ENCODE data around the gene FBRSL1.

FBRSL1 gene

DNA sequence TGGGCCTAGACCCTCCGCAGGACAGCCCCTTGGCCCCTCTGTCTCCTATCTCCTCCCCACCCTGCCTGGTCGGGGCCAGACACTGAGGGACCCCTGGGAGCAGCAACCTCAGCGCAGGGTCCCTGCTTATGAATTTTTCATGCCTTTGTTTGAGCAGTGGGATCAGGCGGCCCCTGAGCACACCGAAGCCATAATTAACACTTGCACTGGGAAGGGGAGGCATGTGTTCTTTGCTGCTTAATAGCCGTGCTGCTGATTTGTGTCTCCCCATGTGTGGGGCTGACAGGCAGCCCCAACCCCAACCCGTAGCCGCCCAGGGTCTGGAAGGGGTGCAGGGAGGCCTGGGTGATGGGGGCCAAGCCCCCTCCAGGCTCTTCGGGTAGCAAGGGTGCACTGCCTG is 52.7 kb downstream of the FBRSL1 start:
- no peak for DNase-seq (ENCODE audit: low spot score)

DNA sequence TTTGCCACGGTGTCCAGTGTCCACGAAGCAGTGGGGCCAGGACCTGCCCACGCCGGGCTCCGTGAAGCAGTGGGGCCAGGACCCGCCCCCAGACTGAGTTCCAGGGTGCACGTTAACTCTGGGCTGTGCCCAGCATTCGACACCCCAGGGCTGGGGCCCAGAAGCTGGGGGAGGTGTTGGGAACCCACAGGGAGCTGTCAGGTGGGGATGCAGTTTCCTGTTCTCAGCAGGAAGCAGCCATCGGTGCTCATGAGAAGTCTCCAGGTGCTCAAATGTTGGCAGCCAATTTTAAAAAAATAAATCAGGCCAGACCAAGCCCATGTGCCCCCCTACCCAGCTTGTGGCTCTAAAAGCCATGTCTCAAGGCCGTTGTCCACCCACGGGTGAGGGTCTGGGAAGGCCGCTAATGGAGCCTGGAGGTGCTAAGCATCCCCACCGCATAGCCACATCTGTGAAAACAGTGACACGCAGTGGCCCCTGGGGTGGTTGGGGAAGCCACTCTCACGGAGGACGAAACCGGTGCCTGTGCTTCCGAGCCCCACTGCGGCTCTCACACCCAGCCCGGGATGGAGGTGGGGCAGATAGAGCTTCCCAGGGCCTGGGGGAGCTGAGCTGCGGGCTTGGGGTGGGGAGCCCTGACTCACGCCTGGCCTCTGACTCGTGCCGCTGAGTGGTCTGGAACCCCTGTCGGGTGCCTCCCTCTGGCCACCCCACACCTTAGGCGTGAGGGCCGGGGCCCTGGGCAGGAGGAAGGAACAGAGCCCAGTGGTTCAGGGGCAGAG is 53.5 kb downstream of the FBRSL1 start:
- DNase-seq (ENCODE audit: low spot score): no peak

GRCh38 chr12:132544080-132544397 is 54.1 kb downstream of the FBRSL1 start:
- no peak for DNase-seq (ENCODE audit: low spot score)

- no peak for DNase-seq (ENCODE audit: low spot score)
Measured at GRCh38 chr12:132544498-132544897, 54.5 kb downstream of the FBRSL1 start.

- DNase-seq (ENCODE audit: low spot score): no peak
Measured at GRCh38 chr12:132545164-132545953, 55.4 kb downstream of the FBRSL1 start.

DNA sequence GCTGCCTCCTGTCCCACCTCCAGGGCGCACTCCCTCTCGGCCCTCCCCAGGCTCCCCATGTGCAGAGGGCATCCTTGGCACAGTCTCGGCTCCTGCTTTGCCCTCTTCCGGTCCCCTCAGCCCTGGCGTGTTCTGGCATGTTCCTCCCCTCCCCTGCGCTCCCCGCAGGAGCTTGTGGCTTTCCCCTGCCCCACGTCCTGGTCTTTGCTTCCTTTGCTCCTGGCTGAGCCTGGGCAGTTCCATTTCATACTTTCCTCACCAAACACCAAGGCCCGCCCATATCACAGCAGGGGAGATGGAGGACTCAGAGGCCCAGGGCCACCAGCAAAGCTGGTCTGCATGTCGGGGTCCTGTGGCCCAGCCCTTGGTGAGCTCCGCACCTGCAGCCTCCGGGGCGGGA is 56.0 kb downstream of the FBRSL1 start:
- no peak for DNase-seq (ENCODE audit: low spot score)

DNA sequence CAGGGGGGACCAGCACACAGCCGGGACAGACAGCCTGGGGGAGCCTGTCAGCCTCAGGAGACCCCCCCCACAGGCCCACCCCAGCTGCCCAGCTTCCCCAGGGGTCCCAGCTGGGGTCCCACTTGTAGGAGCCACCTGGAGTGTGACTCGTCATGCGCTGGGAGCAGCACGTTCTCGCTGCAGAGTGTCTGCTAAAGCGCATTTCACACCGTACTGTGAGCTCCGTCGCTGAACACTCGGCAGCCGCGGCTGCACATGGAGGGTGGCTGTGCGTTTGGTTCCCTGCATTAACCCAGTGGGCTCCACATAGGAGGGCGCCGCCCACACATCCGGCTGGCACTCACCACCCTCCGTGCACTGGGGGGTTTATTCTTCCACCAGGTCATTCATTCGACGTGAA is 56.7 kb downstream of the FBRSL1 start:
- DNase-seq (ENCODE audit: low spot score): no peak

GRCh38 chr12:132547205-132547740 is 57.3 kb downstream of the FBRSL1 start:
- no peak for DNase-seq (ENCODE audit: low spot score)

- no peak for DNase-seq (ENCODE audit: low spot score)
Measured at GRCh38 chr12:132548430-132549058, 58.6 kb downstream of the FBRSL1 start.

DNA sequence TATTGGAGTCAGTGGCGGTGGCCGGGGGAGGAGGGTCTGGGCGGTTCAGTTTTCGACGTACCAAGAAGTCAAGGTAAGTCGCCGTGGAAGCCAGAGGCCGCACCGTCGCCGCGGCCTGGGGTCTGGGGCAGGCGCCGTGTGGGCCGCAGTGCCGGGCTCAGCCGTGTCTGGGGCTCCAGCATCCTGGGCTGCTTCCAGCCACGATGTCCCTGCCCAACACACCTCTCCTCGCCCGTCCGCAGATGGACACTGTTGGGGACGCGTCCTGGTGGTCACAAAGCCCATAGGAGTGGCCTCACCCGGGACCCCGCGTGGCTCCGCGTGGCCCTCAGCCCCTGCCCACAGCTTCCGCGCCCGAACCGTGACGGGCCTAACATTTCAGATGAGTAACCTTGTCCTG is 59.1 kb downstream of the FBRSL1 start:
- no peak for DNase-seq (ENCODE audit: low spot score)

DNA sequence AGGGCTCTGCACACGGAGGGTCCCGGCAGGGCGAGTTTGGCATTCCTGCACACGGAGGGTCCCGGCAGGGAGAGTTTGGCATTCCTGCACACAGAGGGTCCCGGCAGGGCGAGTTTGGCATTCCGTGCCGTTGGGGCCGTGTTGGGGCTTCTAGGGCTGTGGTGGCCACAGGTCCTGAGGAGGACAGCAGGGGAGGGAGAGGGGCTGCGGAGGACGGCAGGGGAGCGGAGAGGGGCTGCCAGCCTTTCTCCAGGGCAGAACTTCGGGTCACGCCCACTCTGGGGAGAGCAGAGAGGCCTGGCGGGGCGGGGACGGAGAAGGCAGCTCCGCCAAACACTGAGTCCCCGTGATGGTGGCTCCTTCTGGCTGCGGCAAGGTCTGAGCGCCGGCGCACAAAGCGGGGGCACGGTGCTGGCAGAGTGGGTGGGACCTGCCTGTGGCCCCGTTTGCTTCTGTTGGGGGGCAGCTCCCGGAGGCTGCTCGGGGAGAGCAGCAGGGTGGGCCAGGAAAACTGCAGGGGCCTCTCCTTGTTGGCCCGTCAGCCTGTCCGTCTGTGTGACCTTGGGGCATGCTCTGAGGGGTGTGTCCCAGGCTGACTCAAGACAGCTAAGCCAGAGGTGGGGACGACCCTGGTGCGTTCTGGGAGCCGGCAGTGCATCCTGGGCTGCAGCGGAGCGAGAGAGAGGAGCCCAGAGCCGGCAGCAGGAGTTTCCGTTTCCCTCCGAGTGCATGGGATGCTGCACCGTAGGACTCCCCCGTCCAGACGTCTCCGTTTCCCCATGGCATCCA is 60.3 kb downstream of the FBRSL1 start:
- no peak for DNase-seq (ENCODE audit: low spot score)

DNA sequence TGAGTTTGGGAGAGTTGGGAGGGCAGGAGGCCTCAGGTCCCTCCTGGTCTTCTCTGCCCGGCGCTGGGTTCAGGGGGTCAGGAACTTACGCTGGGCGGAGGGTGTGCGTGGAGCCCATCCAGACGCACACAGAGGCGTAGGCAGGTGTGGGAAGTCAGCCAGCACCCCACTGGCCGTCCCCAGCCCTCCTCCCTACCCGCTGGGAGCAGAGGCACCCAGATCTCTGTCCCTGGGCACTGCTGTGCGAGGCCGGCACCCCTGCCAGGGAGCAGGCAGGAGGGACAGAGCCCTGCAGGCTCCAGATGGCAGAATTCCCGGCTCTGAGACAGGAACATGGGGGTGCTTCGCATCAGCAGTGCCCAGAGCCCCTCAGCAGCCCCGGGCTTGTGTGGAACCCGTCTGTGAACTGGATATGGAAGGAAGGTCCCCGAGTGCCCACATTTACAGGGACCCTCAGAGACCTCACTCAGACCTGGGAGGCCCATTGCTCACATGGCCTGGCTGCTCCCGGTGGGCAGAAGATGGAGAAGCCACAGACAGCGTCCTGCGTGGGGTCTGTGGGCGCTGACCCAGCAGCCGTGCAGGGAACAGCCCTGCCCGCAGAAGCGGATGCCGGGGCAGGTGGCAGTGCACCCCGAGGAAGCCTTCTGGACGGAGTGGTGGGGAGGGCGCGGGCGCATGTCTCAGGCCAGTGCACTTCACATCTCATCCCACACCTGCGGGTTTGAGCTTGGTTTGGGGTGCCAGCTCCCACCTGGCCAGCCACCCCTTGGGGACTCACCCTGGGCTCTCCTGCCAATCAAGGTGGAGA is 61.1 kb downstream of the FBRSL1 start:
- DNase-seq (ENCODE audit: low spot score): no peak

GRCh38 chr12:132551641-132552031 is 61.7 kb downstream of the FBRSL1 start:
- DNase-seq (ENCODE audit: low spot score): no peak

DNA sequence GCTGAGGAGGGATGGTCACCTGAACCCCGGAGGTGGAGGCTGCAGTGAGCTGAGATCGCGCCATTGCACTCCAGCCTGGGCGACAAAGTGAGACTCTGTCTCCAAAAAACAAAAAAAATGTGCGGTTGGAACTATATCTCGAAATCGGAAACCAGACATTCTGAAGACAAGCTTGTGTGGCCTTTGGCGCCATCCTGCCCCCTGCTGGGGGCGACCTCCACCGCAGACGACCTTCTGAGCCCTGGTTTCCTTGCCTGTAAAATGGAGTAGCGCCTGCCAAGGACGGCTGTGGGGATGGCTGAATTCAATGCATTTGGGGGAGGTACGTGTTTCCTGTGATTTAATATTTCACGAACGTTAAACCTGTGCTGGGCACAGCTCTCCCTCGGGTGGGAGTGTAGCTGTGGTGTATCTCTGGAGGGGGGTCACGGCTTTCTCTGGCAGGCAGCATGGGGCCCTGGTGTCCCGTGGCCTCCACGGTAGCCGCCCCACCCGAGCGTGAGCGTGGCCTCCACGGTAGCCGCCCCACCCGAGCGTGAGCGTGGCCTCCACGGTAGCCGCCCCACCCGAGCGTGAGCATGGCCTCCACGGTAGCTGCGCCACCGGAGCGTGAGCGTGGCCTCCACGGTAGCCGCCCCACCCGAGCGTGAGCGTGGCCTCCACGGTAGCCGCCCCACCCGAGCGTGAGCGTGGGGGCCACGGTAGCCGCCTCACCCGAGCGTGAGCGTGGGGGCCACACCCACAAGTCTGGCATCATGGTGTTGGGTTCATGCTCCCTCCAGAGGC is 65.1 kb downstream of the FBRSL1 start:
- no peak for DNase-seq (ENCODE audit: low spot score)

GRCh38 chr12:132555686-132556085 is 65.7 kb downstream of the FBRSL1 start:
- no peak for DNase-seq (ENCODE audit: low spot score)

DNA sequence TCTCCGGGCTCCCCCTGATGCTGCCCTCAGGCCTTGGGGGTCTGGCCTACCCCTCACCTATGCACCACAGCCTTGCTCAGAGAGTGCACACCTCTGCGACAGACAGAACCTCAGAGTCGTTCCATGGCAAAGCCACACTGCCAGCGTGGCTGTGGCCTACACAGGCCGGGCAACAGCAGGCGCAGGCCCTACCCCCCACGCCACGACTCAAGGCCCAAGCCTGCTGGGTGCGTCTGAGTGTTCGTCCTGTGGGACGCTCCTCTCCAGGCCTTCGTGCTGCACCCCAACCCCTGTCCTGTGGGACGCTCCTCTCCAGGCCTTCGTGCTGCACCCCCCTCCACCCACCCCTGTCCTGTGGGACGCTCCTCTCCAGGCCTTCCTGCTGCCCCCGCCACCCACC is 66.3 kb downstream of the FBRSL1 start:
- no peak for DNase-seq (ENCODE audit: low spot score)

DNA sequence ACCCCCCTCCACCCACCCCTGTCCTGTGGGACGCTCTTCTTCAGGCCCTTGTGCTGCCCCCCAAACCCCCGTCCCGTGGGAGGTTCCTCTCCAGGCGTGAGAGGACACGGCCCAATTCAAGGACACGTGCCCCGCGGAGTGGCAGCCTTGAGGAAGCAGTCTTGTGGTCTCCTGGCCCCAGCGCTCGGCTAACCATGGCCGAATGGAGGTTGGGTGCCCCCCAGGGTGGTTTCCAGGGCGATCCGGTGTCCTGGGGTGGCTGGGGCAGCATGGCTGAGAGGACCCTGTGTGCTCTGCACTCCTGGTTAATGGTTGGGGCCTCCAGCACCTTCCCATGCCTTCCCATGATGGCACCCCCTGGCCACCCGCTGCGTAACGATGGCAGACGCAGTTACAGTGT is 66.8 kb downstream of the FBRSL1 start:
- no peak for DNase-seq (ENCODE audit: low spot score)

DNA sequence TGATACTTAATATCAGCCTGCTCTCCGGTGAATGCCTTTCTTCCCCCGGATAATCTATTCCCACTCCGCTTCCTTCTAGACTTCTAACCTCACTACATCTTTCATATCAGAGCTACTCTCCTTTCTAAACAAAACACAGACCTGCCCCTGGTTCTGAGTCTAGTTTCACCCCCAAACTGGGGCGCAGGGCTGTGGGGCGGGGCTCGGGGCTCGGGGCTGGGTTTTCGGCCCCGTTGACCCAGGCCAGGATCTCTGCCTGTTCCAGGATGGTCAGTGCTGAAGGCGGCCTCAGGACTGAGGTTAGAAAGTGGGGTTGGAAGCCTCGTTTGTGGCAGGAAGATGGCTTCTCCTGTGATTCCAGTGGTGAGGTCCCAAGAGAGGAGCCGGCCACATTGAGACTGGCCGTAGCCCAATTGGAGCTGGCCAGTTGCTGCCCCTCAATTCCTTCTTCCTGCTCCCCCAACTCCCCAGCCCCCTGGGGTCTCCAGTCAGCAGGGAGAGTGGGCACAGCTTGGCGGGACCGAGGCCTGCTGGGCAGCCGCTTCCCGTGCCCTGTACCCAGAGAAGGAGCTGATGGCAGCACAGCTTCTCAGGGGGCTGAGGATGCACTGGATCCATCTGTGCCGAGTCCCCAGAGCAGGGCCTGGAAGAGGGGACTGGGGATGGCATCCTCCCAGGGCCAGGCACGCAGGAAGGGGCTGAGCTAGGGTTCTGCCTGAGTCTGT is 67.5 kb downstream of the FBRSL1 start:
- no peak for DNase-seq (ENCODE audit: low spot score)

- DNase-seq (ENCODE audit: low spot score): no peak
Measured at GRCh38 chr12:132558042-132558856, 68.3 kb downstream of the FBRSL1 start.
